SK-N-SH (cell line): Measurements from ENCODE around the gene EPS8L2. TPM values are rescaled to one million over a fixed set of nuclear protein-coding genes. Genes with fewer than 3 reads are reported as not detected.

Experiments
- CTCF ChIA-PET: fragments of 300-600, 350-600 bp; formaldehyde crosslinking; extraction: SDS; loops from one replicate; lab custom pipeline; 2021; lab: Yijun Ruan, JAX
- POLR2A ChIA-PET: fragments of 350-600 bp; sonication (Branson Sonifier 250); formaldehyde crosslinking; extraction: SDS; loops from one replicate; lab custom pipeline; 2020; ENCODE audit warnings: antibody characterized with exemption, inconsistent platforms; lab: Yijun Ruan, JAX
- DNase-seq: peaks from one replicate; pipeline ENCODE4 v3.0.0; 2012
- H2AFZ ChIP-seq: fragments of 200-600 bp; sonication (generic); 2 replicates; pipeline ENCODE4 v1.8.1; 2016; ENCODE audit warnings: antibody characterized with exemption, mild to moderate bottlenecking, low read depth
- H3F3A ChIP-seq: fragments of 200-600 bp; sonication (generic); replicated peaks from 2 replicates; pipeline ENCODE3; 2016; ENCODE audit warnings: antibody characterized with exemption, mild to moderate bottlenecking; ENCODE audit not compliant: insufficient read depth
- H3K27ac ChIP-seq, 2 experiments: fragments of 200-500 bp in 1 of 2; fragments of 200-600 bp in 1 of 2; sonication (Bioruptor generic) in 1 of 2; sonication (generic), shearing (Covaris generic) in 1 of 2; 2 replicates each; pipeline versions ENCODE4 v1.5.1 to v1.6.1; 2014 to 2016; ENCODE audit warnings: low read depth in 2 of 2, inconsistent platforms in 1 of 2, low read length in 1 of 2, mild to moderate bottlenecking in 1 of 2, mixed read lengths in 1 of 2
- H3K27me3 ChIP-seq: fragments of 200-600 bp; sonication (generic), shearing (Covaris generic); 2 replicates; pipeline ENCODE4 v1.6.1; 2016; ENCODE audit warnings: mixed run types; ENCODE audit not compliant: insufficient read depth
- H3K36me3 ChIP-seq, 2 experiments: fragments of 200-500 bp in 1 of 2; fragments of 200-600 bp in 1 of 2; sonication (Bioruptor generic) in 1 of 2; sonication (generic) in 1 of 2; replicated peaks in 1 of 2; 2 replicates each; pipeline versions ENCODE3 to v1.5.1; 2014 to 2016; ENCODE audit warnings: low read length in 1 of 2, mild to moderate bottlenecking in 1 of 2; ENCODE audit not compliant: insufficient read depth in 2 of 2, control insufficient read depth in 1 of 2
- H3K4me1 ChIP-seq, 2 experiments: fragments of 200-500 bp in 1 of 2; fragments of 200-600 bp in 1 of 2; sonication (Bioruptor generic) in 1 of 2; sonication (generic), shearing (Covaris generic) in 1 of 2; 2 replicates each; pipeline versions ENCODE4 v1.5.1 to v1.6.1; 2014 to 2016; ENCODE audit warnings: low read depth in 1 of 2, low read length in 1 of 2, mixed run types in 1 of 2; ENCODE audit not compliant: insufficient read depth in 2 of 2, control insufficient read depth in 1 of 2
- H3K4me2 ChIP-seq: fragments of 200-600 bp; sonication (generic), shearing (Covaris generic); 2 replicates; pipeline ENCODE4 v1.6.1; 2017; ENCODE audit warnings: mixed run types
- H3K4me3 ChIP-seq, 2 experiments: fragments of 200-500 bp in 1 of 2; fragments of 200-600 bp in 1 of 2; sonication (Bioruptor generic) in 1 of 2; sonication (generic), shearing (Covaris generic) in 1 of 2; 2 replicates each; pipeline versions ENCODE4 v1.5.1 to v1.8.1; 2014 to 2016; ENCODE audit warnings: low read depth in 2 of 2, inconsistent platforms in 1 of 2, low read length in 1 of 2, mild to moderate bottlenecking in 1 of 2, mixed read lengths in 1 of 2, moderate library complexity in 1 of 2
- H3K79me2 ChIP-seq: fragments of 200-600 bp; sonication (generic); 2 replicates; pipeline ENCODE4 v1.8.1; 2017; ENCODE audit warnings: mild to moderate bottlenecking; ENCODE audit not compliant: insufficient read depth
- H3K9ac ChIP-seq: fragments of 200-600 bp; sonication (generic); 2 replicates; pipeline ENCODE4 v1.6.1; 2017; ENCODE audit warnings: mixed run types
- H3K9me2 ChIP-seq: fragments of 200-600 bp; sonication (generic); 2 replicates; pipeline ENCODE4 v1.6.1; 2017; ENCODE audit warnings: mixed run types
- H3K9me3 ChIP-seq: fragments of 200-600 bp; sonication (generic); 2 replicates; pipeline ENCODE4 v1.6.1; 2017; ENCODE audit warnings: mixed run types, mild to moderate bottlenecking, moderate library complexity
- H4K20me1 ChIP-seq: fragments of 200-600 bp; sonication (generic); 2 replicates; pipeline ENCODE4 v1.6.1; 2017; ENCODE audit warnings: mild to moderate bottlenecking, mixed run types; ENCODE audit not compliant: insufficient read depth
- CHD2 ChIP-seq: fragments of 150-350 bp; IDR thresholded peaks from 2 replicates; pipeline ENCODE4 v1.6.1; 2018; ENCODE audit warnings: low read length; ENCODE audit not compliant: partially characterized antibody
- EP300 ChIP-seq, 2 experiments: IDR thresholded peaks; 2 replicates each; pipeline versions ENCODE4 v1.4.0 to v1.6.1; 2012; ENCODE audit warnings: borderline replicate concordance in 1 of 2, low read depth in 1 of 2, low read length in 1 of 2
- EZH2phosphoT487 ChIP-seq: fragments of 200-600 bp; sonication (generic); IDR thresholded peaks from 2 replicates; pipeline ENCODE4 v1.6.1; 2017; ENCODE audit warnings: low read depth, mixed run types, mild to moderate bottlenecking, antibody characterized with exemption, moderate library complexity, borderline replicate concordance
- FOXM1 ChIP-seq: IDR thresholded peaks from 2 replicates; pipeline ENCODE4 v1.4.0; 2012; ENCODE audit warnings: low read depth, mild to moderate bottlenecking
- GATA2 ChIP-seq: sonication (generic); formaldehyde crosslinking; IDR thresholded peaks from 2 replicates; pipeline ENCODE4 v1.5.0; 2020; ENCODE audit warnings: mild to moderate bottlenecking, missing genetic modification reagents
- MAX ChIP-seq: IDR thresholded peaks from 2 replicates; pipeline ENCODE4 v1.4.0; 2012; ENCODE audit warnings: low read depth
- NFIC ChIP-seq: IDR thresholded peaks from 2 replicates; pipeline ENCODE4 v1.4.0; 2012; ENCODE audit warnings: borderline replicate concordance
- POLR2AphosphoS5 ChIP-seq: IDR thresholded peaks from 2 replicates; pipeline ENCODE4 v1.6.1; 2012; ENCODE audit warnings: low read depth, low read length
- RFX5 ChIP-seq: IDR thresholded peaks from 2 replicates; pipeline ENCODE4 v1.6.1; 2012; ENCODE audit warnings: mild to moderate bottlenecking, improper control_type of control experiment, low read length
- SMC3 ChIP-seq: IDR thresholded peaks from 2 replicates; pipeline ENCODE4 v1.6.1; 2012; ENCODE audit warnings: low read depth, low read length, improper control_type of control experiment
- TAF1 ChIP-seq: IDR thresholded peaks from 2 replicates; pipeline ENCODE4 v1.6.1; 2012; ENCODE audit warnings: low read depth, mild to moderate bottlenecking, low read length, moderate library complexity, borderline replicate concordance
- YY1 ChIP-seq: IDR thresholded peaks from 2 replicates; pipeline ENCODE4 v1.4.0; 2012; ENCODE audit warnings: low read depth, mild to moderate bottlenecking
- WGBS: methylation state at CpG from one replicate; pipeline ENCODE4 v1.1.6; 2017; ENCODE audit warnings: low lambda C conversion rate; 5-methylcytosine and 5-hydroxymethylcytosine counted together
- polyA plus RNA-seq, 3 experiments: library from polyadenylated mRNA; depleted of rRNA; stranded (reverse); fragments of >200 nt; gene quantifications; 2 replicates each; pipeline ENCODE4 v1.2.3, GENCODE V29; 2012
- TF ChIP-seq, protein P1 (sequence below): fragments of 150-350 bp; IDR thresholded peaks from 2 replicates; pipeline ENCODE4 v1.6.1; 2016; ENCODE audit warnings: mild to moderate bottlenecking, low read depth, low read length
- TF ChIP-seq, protein P2 (sequence below): IDR thresholded peaks from 2 replicates; pipeline ENCODE4 v1.4.0; 2012; ENCODE audit warnings: low read depth, borderline replicate concordance

Gene EPS8L2
- polyA plus RNA-seq, 1 of the 3 experiments (the other 2 are of a cell fraction): 0.74 TPM

DNA sequence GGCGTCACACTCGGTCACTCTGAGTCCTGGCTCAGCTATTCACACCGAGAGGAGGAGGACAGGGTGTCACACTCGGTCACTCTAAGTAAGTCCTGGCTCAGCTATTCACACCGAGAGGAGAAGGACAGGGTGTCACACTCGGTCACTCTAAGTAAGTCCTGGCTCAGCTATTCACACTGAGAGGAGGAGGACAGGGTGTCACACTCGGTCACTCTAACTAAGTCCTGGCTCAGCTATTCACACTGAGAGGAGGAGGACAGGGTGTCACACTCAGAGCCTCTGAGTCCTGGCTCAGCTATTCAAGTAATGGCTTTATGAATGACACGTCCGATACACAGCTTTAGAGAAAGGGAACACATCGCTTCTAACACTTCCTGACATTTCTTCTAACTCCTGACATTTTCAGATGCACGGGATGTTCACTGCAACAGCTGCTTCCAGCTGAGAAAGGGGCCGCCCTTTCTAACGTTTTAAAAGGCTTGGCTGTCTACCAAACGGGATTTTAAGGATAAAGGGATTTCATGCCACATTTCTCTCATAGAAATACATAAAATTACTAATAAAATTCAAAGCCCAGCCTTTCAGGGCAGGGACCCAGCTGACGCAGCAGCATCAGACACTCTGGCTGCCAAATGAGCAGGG lies 40.8 kb upstream of the EPS8L2 start:
- 93% methylated on average over 12 of the region's 15 CpGs for WGBS
- Histone ChIP-seq H3K27me3 (no peaks in the 10 kb centered on the region), H3K36me3 (peaks cover 3 to 17% of the 10 kb centered on the region in 2 experiments), H3K79me2 (no peaks in the 10 kb centered on the region), H3K9ac (no peak overlapping the region), H3F3A (no peaks in the 10 kb centered on the region), H3K9me2 (no peaks in the 10 kb centered on the region), H2AFZ (no peak overlapping the region), H3K4me3 (no peak overlapping the region), H3K4me1 (no peaks in the 10 kb centered on the region), H3K9me3 (no peaks in the 10 kb centered on the region), H4K20me1 (0 out of 2 replicates have a peak, but pooled peaks cover 4% of the 10 kb centered on the region), H3K27ac (no peak overlapping the region), H3K4me2 (no peak overlapping the region)
- TF ChIP-seq, protein P1, sequence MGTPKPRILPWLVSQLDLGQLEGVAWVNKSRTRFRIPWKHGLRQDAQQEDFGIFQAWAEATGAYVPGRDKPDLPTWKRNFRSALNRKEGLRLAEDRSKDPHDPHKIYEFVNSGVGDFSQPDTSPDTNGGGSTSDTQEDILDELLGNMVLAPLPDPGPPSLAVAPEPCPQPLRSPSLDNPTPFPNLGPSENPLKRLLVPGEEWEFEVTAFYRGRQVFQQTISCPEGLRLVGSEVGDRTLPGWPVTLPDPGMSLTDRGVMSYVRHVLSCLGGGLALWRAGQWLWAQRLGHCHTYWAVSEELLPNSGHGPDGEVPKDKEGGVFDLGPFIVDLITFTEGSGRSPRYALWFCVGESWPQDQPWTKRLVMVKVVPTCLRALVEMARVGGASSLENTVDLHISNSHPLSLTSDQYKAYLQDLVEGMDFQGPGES: no peak
- TF ChIP-seq EP300 (IDR thresholded peaks at IDR 0.05; ENCODE audit: borderline replicate concordance in 1 of 2, low read depth in 1 of 2, low read length in 1 of 2) (no peak), CHD2 (no peak)
- POLR2A ChIA-PET: no interaction called here
- CTCF ChIA-PET: interaction anchor here (0.8 to 13.1 kb wide), 2 partner anchors 11 to 60 kb away, joined by 3 to 150 read pairs; no protein-coding TSS in a partner anchor
- no peak for DNase-seq

- Histone ChIP-seq H3K27me3 (no peaks in the 10 kb centered on the region), H3F3A (no peaks in the 10 kb centered on the region), H3K4me3 (no peak overlapping the region), H3K9me2 (no peaks in the 10 kb centered on the region), H4K20me1 (0 out of 2 replicates have a peak, but pooled peaks cover 4% of the 10 kb centered on the region), H3K79me2 (no peaks in the 10 kb centered on the region), H3K27ac (no peak overlapping the region), H3K9ac (no peak overlapping the region), H3K36me3 (peaks cover 3 to 11% of the 10 kb centered on the region in 2 experiments), H2AFZ (no peak overlapping the region), H3K9me3 (no peaks in the 10 kb centered on the region), H3K4me1 (no peaks in the 10 kb centered on the region), H3K4me2 (no peak overlapping the region)
- POLR2A ChIA-PET: no interaction called here
- DNase-seq: no peak
- CTCF ChIA-PET: interaction anchor here (0.8 to 13.1 kb wide), 2 partner anchors 10 to 59 kb away, joined by 3 to 150 read pairs; no protein-coding TSS in a partner anchor
- TF ChIP-seq POLR2AphosphoS5 (no peak), SMC3 (no peak), EZH2phosphoT487 (no peak), FOXM1 (no peak), RFX5 (no peak), YY1 (no peak), NFIC (no peak), MAX (no peak), TAF1 (no peak), CHD2 (no peak), GATA2 (CRISPR knock-in tag) (no peak)
- TF ChIP-seq, protein P1: no peak
- TF ChIP-seq, protein P2, sequence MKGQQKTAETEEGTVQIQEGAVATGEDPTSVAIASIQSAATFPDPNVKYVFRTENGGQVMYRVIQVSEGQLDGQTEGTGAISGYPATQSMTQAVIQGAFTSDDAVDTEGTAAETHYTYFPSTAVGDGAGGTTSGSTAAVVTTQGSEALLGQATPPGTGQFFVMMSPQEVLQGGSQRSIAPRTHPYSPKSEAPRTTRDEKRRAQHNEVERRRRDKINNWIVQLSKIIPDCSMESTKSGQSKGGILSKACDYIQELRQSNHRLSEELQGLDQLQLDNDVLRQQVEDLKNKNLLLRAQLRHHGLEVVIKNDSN: no peak
- WGBS: 93% methylated on average over 11 of the region's 11 CpGs
These were observed 40.2 kb upstream of the EPS8L2 start for GRCh38 chr11:665704-666281.
